ENCODE data around the gene IGFBPL1.
"Not testable (repeated sequence)": the region's sequence is repeated elsewhere in the genome, so short reads cannot be mapped to it uniquely, and the experiment has no call there.

Gene IGFBPL1

GRCh38 chr9:38428062-38428461 lies 3.8 kb upstream of the IGFBPL1 start:
- DNase-seq, result no peak

- peak; percentile 37 for DNase-seq
Observed at GRCh38 chr9:38424918-38425317, 664 bp upstream of the IGFBPL1 start.

GRCh38 chr9:38423273-38423972 lies 831 bp downstream of the IGFBPL1 start:
- DNase-seq, result peak; percentile 71

- DNase-seq, result peak; percentile 35
Observed at GRCh38 chr9:38422555-38423260, 1.5 kb downstream of the IGFBPL1 start.

GRCh38 chr9:38421498-38422211 lies 2.6 kb downstream of the IGFBPL1 start:
- DNase-seq, result peak; percentile 93

GRCh38 chr9:38419181-38419580 lies 5.1 kb downstream of the IGFBPL1 start:
- no peak for DNase-seq

GRCh38 chr9:38418366-38418765 lies 5.9 kb downstream of the IGFBPL1 start:
- DNase-seq, result no peak

- peak; percentile 63 for DNase-seq
Observed at GRCh38 chr9:38417003-38417945, 7.0 kb downstream of the IGFBPL1 start.

GRCh38 chr9:38416461-38416860 lies 7.8 kb downstream of the IGFBPL1 start:
- DNase-seq, result no peak

GRCh38 chr9:38415856-38416255 lies 8.4 kb downstream of the IGFBPL1 start:
- DNase-seq, result peak; percentile 43

- DNase-seq, result peak; percentile 81
Observed at GRCh38 chr9:38414040-38414723, 10.1 kb downstream of the IGFBPL1 start.

GRCh38 chr9:38413283-38413682 lies 11.0 kb downstream of the IGFBPL1 start:
- DNase-seq, result no peak

GRCh38 chr9:38412751-38413150 lies 11.5 kb downstream of the IGFBPL1 start:
- no peak for DNase-seq

- DNase-seq, result no peak
Observed at GRCh38 chr9:38408719-38409118, 15.5 kb downstream of the IGFBPL1 start.

GRCh38 chr9:38406476-38407186 lies 17.6 kb downstream of the IGFBPL1 start:
- no peak for DNase-seq

- no peak for DNase-seq
Observed at GRCh38 chr9:38405785-38406184, 18.5 kb downstream of the IGFBPL1 start.

GRCh38 chr9:38404314-38404713 lies 19.9 kb downstream of the IGFBPL1 start:
- DNase-seq, result no peak

- DNase-seq, result no peak
Observed at GRCh38 chr9:38401994-38402393, 22.3 kb downstream of the IGFBPL1 start.

GRCh38 chr9:38399191-38399590 lies 25.1 kb downstream of the IGFBPL1 start:
- DNase-seq, result not testable (repeated sequence)

- DNase-seq, result no peak
Observed at GRCh38 chr9:38396371-38396671, 27.9 kb downstream of the IGFBPL1 start.

- no peak for DNase-seq
Observed at GRCh38 chr9:38395653-38396370, 28.4 kb downstream of the IGFBPL1 start.

Measured in eye (tissue), 1 donor.